NB4 (cell line): ENCODE measurements around the gene DERL2.

ENCODE experiments used
- POLR2A ChIP-seq: IDR thresholded peaks from 2 replicates; pipeline ENCODE4 v1.6.1; 2011; ENCODE audit warnings: mild to moderate bottlenecking; ENCODE audit not compliant: insufficient read length; ENCODE audit errors: extremely low read depth
- TF ChIP-seq, protein P1 (sequence below): IDR thresholded peaks from one replicate; pipeline ENCODE4 v1.5.1; 2012; ENCODE audit warnings: low read depth, low read length

DNA sequence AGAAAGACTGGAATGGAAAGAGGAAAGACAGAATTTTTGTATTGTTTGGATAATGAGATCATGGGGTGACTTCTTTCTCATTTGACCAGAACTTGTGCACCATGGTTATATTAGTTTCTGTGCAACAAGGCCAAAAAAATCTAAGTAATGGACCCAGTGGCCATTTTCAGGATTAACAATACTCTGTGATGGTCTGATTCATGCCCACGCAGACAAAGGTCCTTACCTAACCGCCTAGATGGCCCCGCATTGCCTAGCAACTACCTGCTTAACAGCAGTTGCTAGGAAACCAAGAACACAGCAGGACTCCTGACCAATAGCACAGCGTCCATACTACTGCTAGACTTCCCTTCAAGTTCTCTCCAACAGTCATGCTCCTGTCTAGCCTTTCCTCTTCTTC, 22.8 kb upstream of the DERL2 start:
- TF ChIP-seq, protein P1, sequence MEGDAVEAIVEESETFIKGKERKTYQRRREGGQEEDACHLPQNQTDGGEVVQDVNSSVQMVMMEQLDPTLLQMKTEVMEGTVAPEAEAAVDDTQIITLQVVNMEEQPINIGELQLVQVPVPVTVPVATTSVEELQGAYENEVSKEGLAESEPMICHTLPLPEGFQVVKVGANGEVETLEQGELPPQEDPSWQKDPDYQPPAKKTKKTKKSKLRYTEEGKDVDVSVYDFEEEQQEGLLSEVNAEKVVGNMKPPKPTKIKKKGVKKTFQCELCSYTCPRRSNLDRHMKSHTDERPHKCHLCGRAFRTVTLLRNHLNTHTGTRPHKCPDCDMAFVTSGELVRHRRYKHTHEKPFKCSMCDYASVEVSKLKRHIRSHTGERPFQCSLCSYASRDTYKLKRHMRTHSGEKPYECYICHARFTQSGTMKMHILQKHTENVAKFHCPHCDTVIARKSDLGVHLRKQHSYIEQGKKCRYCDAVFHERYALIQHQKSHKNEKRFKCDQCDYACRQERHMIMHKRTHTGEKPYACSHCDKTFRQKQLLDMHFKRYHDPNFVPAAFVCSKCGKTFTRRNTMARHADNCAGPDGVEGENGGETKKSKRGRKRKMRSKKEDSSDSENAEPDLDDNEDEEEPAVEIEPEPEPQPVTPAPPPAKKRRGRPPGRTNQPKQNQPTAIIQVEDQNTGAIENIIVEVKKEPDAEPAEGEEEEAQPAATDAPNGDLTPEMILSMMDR = no peak
- no peak for TF ChIP-seq POLR2A
